GM13977 (cell line): ENCODE data around the gene CMYA5.

Experiments used
- DNase-seq: peaks from one replicate; pipeline ENCODE4 v3.0.0; 2012; ENCODE audit warnings: low spot score
- in situ Hi-C: fragments of 300-500 bp; cut with MboI; formaldehyde crosslinking; loops from one replicate; pipeline ENCODE4 v1.12.0; 2022; ENCODE audit warnings: low sequenced_read_pairs, low pct_unique_long_range_greater_than_20kb, mixed read lengths, inconsistent platforms; ENCODE audit not compliant: unreplicated experiment
- TF ChIP-seq, protein P1 (sequence below): IDR thresholded peaks from 2 replicates; pipeline ENCODE4 v1.5.1; 2012; ENCODE audit warnings: mild to moderate bottlenecking, control low read depth; ENCODE audit not compliant: insufficient read depth; ENCODE audit errors: extremely low read depth, missing control alignments

CMYA5 gene

DNA sequence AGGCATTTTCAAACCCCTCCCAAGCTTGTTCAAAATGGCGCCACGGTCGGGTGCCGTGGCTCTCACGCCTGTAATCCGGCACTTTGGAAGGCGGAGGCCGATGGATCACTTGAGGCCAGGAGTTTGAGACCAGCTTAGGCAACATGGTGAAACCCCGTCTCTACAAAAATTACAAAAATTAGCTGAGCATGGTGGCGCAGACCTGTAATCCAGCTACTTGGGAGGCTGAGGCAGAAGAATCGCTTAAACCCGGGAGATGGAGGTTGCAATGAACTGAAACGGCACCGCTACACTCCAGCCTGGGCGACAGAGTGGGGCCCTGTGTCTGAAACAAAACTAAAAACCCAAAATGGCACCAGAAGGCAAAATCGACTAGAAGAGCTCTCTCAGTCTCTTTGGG, 159.4 kb downstream of the CMYA5 start:
- in situ Hi-C loops, result no loop called here
- TF ChIP-seq, protein P1, sequence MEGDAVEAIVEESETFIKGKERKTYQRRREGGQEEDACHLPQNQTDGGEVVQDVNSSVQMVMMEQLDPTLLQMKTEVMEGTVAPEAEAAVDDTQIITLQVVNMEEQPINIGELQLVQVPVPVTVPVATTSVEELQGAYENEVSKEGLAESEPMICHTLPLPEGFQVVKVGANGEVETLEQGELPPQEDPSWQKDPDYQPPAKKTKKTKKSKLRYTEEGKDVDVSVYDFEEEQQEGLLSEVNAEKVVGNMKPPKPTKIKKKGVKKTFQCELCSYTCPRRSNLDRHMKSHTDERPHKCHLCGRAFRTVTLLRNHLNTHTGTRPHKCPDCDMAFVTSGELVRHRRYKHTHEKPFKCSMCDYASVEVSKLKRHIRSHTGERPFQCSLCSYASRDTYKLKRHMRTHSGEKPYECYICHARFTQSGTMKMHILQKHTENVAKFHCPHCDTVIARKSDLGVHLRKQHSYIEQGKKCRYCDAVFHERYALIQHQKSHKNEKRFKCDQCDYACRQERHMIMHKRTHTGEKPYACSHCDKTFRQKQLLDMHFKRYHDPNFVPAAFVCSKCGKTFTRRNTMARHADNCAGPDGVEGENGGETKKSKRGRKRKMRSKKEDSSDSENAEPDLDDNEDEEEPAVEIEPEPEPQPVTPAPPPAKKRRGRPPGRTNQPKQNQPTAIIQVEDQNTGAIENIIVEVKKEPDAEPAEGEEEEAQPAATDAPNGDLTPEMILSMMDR, result no peak
- no peak for DNase-seq
